Left lung (tissue), 10 donors: ENCODE data around the gene MDGA2. TPM values are rescaled to one million over a fixed set of nuclear protein-coding genes. Genes with fewer than 3 reads are reported as not detected.
A peak's percentile ranks its signal among the peaks of the same experiment; 100 is the strongest.

Experiments used
- ATAC-seq: fragments of 200-7000 bp; cut with Tn5 transposase; one replicate; pipeline ENCODE4 v1.9.1; 2020; ENCODE audit warnings: moderate library complexity
- DNase-seq, 4 donors: peaks; one replicate each; pipeline ENCODE4 v3.0.0-alpha.2; 2013 to 2020
- H3K27ac ChIP-seq, 2 donors: fragments of 200-600 bp; sonication (generic) in 1 of 2; one replicate each; pipeline versions ENCODE4 v1.5.0 to v1.8.0; 2020 to 2021
- H3K27me3 ChIP-seq, 2 donors: fragments of 200-600 bp; sonication (generic) in 1 of 2; one replicate each; pipeline versions ENCODE4 v1.5.0 to v1.8.0; 2020 to 2021
- H3K36me3 ChIP-seq, 2 donors: fragments of 200-600 bp; sonication (generic) in 1 of 2; one replicate each; pipeline versions ENCODE4 v1.5.0 to v1.8.0; 2020 to 2021
- H3K4me1 ChIP-seq, 2 donors: fragments of 200-600 bp; one replicate each; pipeline ENCODE4 v1.8.0; 2021
- H3K4me3 ChIP-seq, 2 donors: fragments of 200-600 bp; sonication (generic) in 1 of 2; one replicate each; pipeline versions ENCODE4 v1.5.0 to v1.8.0; 2020 to 2021; ENCODE audit warnings: mild to moderate bottlenecking in 1 of 2
- H3K9me3 ChIP-seq, 2 donors: fragments of 200-600 bp; sonication (generic) in 1 of 2; one replicate each; pipeline versions ENCODE4 v1.5.0 to v1.8.0; 2020 to 2021
- CTCF ChIP-seq, 2 donors: fragments of 200-600 bp; sonication (generic) in 1 of 2; IDR thresholded peaks; one replicate each; pipeline versions ENCODE4 v1.5.0 to v1.8.0; 2021; ENCODE audit warnings: antibody characterized with exemption in 2 of 2
- intact Hi-C, 2 donors: fragments of 100-400 bp; cut with DNase I; formaldehyde crosslinking; loops; one replicate each; pipeline versions ENCODE4 v1.11.2 to v1.14.2; 2022
- polyA plus RNA-seq, 6 donors: library from polyadenylated mRNA; unstranded; fragments of 120-200 nt; gene quantifications; one replicate each; pipeline ENCODE4 v1.2.1, GENCODE V29; 2013; ENCODE audit not compliant: insufficient read length in 6 of 6
- total RNA-seq, 2 donors: library from RNA; stranded (reverse); fragmentation: NEBNext Ultra II Directional; extraction: Animal tissue kit (Norgen Biotek cat#: 25700); gene quantifications; one replicate each; pipeline ENCODE4 v1.2.1, GENCODE V29; 2021
- donor health status: DM: no; HTN: yes; CAD: no.
- donor health status: DM: no; HTN: no; CAD: no.

The MDGA2 gene
- total and polyA plus RNA-seq, 8 donors, result 0.14 to 0.62 (median 0.36) TPM; not detected in 1

GRCh38 chr14:47057364-47057763 lies 618.0 kb downstream of the MDGA2 start:
- no peaks in the 10 kb centered on the region for H3K27me3 ChIP-seq
- no peak for DNase-seq
- H3K4me1 ChIP-seq, result no peaks in the 10 kb centered on the region
- no peaks in the 10 kb centered on the region for H3K9me3 ChIP-seq
- intact Hi-C loops, result no loop called here
- ATAC-seq, result no peak
- no peak overlapping the region for H3K4me3 ChIP-seq
- no peak overlapping the region for H3K27ac ChIP-seq
- no peaks in the 10 kb centered on the region for H3K36me3 ChIP-seq
- TF ChIP-seq CTCF (IDR thresholded peaks at IDR 0.05), result no peak

- no peaks in the 10 kb centered on the region for H3K27me3 ChIP-seq
- no peak overlapping the region for H3K27ac ChIP-seq
- ATAC-seq (peak; percentile 91), DNase-seq (peak in 2 of 4 donors; percentile 4 to 50)
- no peaks in the 10 kb centered on the region for H3K36me3 ChIP-seq
- no peaks in the 10 kb centered on the region for H3K9me3 ChIP-seq
- H3K4me1 ChIP-seq, result no peaks in the 10 kb centered on the region
- no peak overlapping the region for H3K4me3 ChIP-seq
- no peak for TF ChIP-seq CTCF (IDR thresholded peaks at IDR 0.05)
- intact Hi-C loops, result no loop called here
Observed at GRCh38 chr14:47044841-47045240, 630.6 kb downstream of the MDGA2 start.

GRCh38 chr14:47040550-47040949 lies 634.9 kb downstream of the MDGA2 start:
- Histone ChIP-seq H3K4me1 (no peaks in the 10 kb centered on the region), H3K27me3 (no peaks in the 10 kb centered on the region), H3K27ac (no peak overlapping the region), H3K36me3 (no peaks in the 10 kb centered on the region), H3K9me3 (no peaks in the 10 kb centered on the region), H3K4me3 (no peak overlapping the region)
- TF ChIP-seq CTCF (IDR thresholded peaks at IDR 0.05), result no peak
- DNase-seq, result peak in 2 of 4 donors; percentile 3 to 30
- ATAC-seq, result peak; percentile 97
- intact Hi-C loops, result no loop called here

- H3K36me3 ChIP-seq, result no peaks in the 10 kb centered on the region
- no peak for ATAC-seq
- intact Hi-C loops, result no loop called here
- H3K27ac ChIP-seq, result no peak overlapping the region
- H3K4me1 ChIP-seq, result no peaks in the 10 kb centered on the region
- DNase-seq, result no peak
- H3K4me3 ChIP-seq, result no peak overlapping the region
- no peak for TF ChIP-seq CTCF (IDR thresholded peaks at IDR 0.05)
- H3K9me3 ChIP-seq, result no peaks in the 10 kb centered on the region
- no peaks in the 10 kb centered on the region for H3K27me3 ChIP-seq
Observed at GRCh38 chr14:47039336-47039735, 636.1 kb downstream of the MDGA2 start.

- Histone ChIP-seq H3K4me3 (no peak overlapping the region), H3K36me3 (no peaks in the 10 kb centered on the region), H3K27me3 (no peaks in the 10 kb centered on the region), H3K9me3 (no peaks in the 10 kb centered on the region), H3K27ac (no peak overlapping the region), H3K4me1 (no peaks in the 10 kb centered on the region)
- DNase-seq, result no peak
- ATAC-seq, result no peak
- intact Hi-C loops, result no loop called here
- no peak for TF ChIP-seq CTCF (IDR thresholded peaks at IDR 0.05)
Observed at GRCh38 chr14:47022721-47023120, 652.7 kb downstream of the MDGA2 start.
